HG02840 (cell line): Measurements from ENCODE around the gene OMP.

ENCODE experiments used
- ATAC-seq: cut with Tn5 transposase; IDR thresholded peaks from one replicate; pipeline ENCODE4 v1.9.1; 2021; ENCODE audit warnings: mild to moderate bottlenecking, moderate library complexity, moderate number of reproducible peaks; ENCODE audit not compliant: unreplicated experiment, low FRiP score

Gene OMP

DNA sequence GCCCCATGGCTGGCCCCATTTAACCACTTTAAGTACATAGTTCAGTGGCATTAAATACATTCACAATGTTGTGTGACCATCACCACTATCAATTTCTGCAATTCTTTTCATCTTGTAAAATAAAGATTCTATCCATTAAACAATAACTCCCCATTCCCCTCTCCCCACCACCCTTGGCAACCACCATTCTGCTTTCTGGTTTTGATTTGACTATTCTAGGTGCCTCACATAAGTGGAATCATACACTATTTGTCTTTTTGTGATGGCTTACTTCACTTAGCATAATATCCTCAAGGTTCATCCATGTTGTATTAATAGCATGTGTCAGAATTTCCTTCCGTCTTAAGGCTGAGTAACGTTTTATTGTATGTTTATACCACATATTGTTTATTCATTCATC, 32.4 kb downstream of the OMP start:
- ATAC-seq, result no peak

DNA sequence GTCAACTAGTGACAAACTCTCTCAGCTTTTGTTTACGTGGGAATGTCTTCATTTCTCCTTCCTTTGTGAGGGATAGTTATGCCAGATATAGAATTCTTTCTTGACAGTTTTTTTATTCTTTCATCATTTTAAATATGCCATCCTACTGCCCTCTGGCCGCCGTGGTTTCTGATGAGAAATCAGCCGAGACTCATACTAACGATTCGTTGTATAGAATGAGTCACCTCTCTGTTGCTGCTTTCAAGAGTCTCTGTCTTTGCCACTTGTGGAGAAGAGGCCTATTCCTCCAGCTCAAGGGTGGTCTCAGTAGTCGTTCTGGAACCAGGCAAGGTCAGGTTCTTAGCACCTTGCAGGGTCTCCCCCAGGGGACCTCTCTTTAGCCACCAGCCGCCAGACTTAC, 33.4 kb downstream of the OMP start:
- ATAC-seq, result no peak

DNA sequence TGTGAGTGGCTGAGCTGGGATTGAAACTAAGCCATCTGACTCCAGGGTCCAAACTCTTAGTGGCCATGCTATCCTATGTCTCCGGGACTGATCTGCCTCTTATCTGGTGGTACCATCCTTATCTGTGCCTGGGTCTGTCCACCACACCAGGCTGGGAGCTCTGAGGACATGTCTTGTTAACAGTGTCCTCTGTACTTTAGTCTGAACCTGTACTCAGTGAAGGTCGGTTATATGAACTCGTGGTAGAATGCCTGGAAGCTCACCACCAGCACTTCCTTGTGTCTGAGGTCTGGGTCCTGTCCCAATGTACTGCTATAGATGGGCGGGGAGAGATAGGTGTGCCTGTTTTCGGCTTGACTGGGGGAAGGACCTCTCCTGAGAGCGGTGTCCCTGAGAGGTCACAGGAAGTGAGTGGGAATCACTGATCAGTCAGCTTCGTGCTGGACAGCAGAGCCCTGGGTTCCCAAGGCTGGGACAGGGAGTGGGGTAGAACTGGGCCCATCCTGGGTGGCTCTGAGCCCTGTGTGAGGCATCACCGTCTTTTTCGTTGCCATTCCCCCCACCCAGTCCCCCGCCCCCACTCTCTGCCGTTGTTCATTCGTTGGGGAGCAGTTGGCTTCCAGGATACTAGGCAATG, 34.3 kb downstream of the OMP start:
- ATAC-seq, result no peak

DNA sequence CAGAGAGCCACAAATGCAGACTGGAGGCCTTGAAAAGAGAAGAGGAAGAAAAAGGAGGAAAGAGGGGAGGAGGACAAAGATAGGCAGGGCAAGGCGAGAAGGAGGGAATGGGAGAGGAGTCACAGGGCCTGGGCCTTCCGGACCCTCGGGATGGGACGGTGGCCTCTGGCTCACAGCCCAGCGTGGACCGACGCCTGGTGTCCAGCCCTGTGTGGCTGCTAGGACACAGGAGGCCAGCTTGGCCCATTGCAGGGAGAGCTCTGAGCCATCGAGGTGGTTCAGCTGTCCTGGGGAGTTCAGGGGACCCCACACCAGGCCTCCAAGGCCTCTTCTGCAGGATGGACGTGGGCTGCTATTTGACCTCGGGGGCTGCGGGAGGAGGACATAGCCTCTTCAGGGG, 34.8 kb downstream of the OMP start:
- no peak for ATAC-seq

DNA sequence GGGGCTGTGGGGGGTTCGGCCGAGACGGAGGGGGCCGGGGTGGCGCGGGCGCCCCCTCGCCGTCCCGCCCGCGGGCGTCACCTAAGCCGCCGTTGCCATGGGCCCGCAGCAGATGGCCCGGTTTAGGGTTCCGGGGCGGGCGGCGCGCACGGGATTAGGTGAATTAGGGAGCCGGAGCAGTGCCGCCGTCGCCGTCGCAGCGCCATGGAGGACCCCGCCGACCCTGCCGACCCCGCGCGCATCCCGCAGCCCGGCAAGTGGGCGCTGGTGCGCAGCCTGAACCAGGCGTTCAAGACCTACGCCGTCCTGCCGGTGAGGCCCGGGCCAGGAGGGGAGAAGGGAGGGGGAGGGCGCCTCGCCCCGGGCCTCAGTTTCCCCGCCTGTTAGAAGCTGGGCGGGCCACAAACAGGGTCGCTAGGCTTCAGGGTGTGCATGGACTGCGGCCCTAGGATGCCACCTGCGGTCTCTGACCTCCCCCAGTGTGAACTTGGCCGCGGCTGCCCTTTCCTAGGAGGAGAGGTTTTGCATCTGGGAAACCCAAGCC, 35.5 kb downstream of the OMP start:
- ATAC-seq, result no peak

DNA sequence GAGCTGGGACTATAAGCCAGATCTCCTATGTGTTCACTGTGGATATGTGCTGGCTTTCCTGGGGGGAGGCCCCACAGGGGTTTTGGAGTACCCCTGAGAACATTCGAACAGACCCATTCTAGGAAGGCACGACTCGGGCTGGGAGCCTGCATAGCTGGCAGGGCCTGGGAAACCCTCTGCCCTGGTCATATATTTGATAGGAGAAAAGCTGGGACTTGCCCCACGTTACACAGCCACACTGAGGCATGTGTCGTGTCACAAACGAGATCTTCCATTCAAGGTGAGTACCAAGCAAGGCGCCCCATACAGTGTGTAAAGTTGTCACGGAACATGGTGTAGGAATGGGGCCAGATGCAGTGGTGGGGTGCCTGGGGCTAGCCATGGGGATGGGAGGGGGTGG, 36.6 kb downstream of the OMP start:
- ATAC-seq, result no peak

DNA sequence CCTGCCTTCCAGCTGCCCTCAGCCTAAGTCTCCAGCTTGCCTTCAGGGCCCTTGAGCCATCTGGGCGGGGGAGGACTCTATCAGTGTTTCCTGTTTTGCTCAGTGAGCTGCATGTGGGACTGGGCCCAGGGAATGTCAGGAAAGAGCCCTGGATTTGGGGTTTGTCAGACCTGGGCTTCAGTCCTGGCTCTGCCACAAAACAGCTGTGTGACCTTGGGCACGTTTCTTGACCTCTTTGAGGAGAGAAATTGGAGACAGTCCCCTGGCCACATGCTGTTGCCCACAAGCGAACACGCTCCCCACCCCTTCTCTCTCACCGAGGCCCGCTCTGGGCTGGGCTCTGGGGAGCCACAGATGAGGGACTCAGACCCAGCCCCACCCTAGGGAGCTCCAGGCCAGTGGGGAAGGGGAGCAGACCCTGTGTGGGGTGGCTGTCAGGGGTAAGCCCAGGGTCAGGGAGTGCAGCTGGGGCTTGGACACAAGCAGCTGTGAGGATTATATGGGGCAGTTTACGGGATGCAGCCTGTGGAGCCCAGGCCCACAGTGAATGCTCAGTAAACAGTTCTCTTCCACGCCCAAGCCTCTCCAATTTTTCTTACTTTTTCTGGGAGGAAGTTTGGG, 37.7 kb downstream of the OMP start:
- ATAC-seq, result no peak

DNA sequence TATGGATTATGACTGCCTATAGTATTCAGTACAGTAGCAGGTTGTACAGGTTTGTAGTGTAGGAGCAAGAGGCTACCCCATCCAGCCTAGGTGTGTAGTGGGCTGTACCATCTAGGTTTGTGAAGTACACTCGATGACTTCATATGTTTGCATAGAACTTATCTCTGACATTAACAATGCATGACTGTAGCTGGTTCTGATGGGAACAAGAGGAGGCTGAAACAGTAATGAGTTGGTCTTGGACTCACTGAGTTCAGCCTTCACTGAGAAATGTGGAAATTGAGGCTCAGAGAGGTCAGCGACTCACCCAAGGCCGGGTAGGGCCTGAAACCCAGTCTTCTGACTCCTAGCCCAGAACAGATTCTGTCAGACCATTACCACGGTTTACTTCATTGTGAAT, 38.4 kb downstream of the OMP start:
- no peak for ATAC-seq

DNA sequence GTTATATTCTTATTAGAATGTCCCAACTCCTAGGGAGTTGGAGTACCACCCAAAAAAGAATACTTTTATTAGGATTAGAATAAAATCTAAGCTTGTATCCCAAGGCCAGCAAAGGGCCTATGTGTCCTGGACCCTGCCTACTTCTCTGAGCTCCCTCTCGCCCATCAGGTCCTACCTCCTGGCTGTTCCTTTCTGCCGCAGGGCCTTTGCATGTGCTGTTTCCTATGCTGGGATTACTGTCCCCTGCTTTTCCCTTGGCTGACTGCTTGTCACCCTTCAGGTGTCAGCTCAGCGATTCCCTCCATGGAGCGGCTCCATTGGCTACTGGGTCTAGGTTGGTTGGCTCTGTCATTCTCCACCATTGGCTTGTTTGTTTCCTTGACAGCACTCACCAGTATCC, 38.8 kb downstream of the OMP start:
- no peak for ATAC-seq

DNA sequence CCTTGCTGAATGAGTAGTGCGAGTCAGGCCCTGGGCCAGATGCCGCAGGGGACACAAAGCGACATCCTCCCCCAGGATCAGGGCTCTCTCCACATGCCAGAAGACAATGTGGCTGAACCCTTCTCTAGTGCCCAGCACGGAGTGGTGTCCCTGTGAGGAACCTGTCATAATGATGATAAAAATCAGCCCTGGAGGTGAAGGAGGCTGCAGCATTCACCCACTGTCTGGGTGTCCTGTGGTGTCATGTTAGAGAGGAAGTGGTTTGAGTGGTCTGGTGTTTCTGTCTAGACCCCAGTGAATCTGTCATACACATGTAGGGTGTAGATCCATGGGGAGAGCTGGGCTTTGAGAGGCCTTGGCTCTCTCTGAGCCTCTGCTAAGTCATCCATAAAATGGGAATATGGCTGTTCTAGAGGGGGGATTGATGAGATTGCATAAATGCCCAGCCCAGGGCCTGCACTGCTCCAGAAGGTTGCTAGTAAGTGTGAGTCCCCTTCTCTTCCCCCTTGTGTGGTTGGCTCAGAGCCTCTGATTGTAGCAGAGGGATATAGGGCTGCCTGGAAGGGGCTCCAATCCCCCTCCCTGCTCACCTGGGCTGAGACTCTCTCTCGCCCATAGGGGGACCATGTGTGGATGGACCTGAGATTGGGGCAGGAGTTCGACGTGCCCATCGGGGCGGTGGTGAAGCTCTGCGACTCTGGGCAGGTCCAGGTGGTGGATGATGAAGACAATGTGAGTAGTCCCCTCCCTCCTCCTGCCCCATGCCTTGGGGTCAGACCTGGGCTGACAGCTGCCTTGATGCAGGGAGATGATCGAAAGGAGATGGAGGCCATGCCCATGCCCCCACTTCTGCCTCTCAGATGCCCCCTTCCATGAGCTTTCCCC, 39.7 kb downstream of the OMP start:
- no peak for ATAC-seq

DNA sequence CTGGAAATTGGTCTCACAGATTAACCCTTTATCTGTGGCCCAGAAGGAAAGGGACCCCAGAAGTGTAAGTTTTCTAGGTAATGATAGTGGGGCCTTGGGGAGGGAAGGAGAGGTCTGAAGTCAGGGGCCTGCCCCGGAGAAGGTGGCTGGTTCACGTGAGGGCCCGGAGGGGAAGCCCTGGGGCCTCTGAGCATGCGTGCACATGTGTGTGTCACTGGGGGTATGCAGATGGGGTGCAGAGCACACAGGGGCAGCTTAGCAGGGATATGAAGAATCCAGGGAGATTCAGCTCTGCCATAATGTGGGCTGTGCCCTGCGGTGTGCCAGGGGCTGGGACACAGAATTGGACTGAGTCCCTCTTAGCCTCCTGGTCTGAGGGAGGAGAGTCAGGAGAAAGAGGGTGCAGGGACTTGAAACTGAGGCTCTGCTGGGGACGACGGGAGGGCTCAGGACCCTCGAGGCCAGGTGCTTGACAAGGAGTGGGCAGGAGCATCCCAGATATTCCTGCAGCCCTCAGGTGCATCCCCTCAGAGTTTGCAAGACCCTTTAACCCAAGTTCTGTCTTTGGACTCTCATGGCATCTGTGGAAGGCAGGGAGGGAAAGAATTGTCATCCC, 40.9 kb downstream of the OMP start:
- ATAC-seq, result no peak

DNA sequence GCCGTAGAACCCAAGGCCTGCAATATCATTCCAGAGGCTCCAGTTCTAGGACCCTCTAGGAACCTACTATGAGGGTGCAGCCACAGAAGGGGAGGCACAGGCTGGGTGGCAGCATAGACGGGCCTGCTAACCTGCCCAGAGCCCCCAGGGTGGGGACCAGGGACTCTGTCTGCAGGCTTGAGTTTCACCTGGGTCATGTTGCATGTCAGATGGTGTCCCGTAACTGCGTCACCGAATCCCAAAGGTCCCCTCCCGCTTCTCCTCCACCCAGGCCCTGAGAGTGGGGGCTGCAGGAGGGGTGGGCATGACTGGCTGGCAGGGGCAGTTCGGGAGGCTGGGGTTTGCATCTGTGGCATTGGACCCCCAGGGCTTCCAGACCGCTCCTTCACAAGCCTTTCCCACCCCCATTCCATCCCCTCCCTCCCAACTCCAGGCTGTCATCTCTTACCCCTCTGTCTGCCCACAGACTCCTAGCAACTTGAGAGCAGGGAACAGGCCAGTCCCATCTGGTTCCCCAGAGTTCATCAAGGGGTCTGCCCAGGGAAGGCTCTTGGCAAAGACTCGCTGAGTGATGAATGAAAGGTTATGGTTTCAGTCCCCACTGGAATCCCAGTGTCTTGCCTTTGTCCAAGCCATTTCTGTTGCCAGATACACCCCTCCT, 41.7 kb downstream of the OMP start:
- ATAC-seq, result no peak

DNA sequence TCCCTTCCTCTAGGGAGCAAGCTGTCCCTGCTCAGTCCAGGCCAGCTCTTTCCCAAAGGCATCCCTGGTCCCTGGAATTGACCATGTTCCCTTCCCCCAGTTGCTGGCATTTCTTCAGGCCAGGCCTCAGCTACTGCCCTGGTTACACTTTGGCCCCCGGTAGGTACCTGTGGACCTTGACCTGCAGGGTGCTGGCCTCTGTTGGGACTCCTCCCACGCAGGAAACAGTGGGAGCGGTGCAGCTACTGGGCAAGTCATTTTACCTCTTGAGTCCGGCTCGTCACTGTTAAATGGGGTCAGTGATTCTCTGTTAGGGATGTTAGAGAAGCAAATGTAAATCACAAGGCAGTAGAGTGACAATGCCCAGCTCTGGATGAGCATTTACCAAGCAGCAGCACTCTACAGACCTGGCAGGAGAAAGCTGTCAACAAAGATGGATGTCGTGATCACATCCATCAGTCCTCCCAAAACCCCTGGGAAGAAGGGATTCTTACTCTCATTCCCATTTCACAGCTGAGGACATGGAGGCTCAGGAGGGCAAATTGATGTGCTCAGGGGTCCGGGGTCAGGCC, 42.3 kb downstream of the OMP start:
- no peak for ATAC-seq

DNA sequence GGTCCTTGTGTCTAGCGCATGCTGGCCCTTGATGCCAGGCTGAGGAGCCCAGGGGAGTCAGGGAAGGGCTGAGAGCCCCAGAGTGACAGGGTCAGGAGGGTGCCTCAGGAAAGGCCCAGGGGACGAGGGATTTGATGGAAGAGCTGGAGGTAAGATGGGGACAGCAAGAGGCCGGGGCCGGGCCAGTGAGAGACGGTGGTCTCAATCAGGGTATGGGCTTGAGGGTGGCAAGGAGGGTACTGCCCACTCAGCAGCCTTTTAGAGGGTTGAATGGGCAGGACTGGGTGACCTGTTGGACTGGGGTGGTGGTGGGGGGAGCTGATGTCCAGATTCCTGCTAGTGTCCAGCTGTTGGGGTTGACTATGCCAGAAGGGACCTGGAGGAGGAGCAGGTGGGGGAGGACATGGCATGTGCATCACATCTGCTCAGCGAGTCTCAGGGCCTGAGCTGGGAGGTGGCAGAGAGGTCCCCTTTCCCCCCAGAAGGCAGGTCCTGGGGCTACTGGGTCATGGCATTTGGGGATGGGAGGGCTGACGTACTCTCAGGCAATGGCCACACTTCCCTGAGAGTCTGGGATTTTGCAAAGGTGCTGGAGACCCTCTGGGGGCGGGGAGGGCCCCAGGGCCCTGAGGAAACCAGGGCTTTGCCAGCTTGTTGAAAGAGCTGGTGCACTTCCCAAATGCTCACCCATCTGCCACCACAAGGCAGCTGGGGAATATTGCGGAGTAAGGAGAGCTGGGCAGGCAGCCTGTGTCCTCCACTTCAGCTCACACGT, 43.8 kb downstream of the OMP start:
- no peak for ATAC-seq

DNA sequence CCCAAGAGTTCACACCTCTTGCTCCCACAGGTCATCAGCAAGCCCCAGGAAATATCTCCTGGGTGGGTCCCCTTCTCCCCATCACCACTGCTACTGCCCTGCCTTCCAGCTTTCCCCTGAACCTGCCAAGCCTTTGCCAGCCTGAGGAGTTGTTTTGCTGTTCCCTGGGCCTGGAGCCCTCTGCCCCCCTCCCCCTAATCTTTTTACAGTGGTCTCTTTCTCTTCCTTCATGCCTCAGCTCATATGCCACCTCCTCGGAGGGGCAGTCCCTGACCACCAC, 44.3 kb downstream of the OMP start:
- no peak for ATAC-seq

DNA sequence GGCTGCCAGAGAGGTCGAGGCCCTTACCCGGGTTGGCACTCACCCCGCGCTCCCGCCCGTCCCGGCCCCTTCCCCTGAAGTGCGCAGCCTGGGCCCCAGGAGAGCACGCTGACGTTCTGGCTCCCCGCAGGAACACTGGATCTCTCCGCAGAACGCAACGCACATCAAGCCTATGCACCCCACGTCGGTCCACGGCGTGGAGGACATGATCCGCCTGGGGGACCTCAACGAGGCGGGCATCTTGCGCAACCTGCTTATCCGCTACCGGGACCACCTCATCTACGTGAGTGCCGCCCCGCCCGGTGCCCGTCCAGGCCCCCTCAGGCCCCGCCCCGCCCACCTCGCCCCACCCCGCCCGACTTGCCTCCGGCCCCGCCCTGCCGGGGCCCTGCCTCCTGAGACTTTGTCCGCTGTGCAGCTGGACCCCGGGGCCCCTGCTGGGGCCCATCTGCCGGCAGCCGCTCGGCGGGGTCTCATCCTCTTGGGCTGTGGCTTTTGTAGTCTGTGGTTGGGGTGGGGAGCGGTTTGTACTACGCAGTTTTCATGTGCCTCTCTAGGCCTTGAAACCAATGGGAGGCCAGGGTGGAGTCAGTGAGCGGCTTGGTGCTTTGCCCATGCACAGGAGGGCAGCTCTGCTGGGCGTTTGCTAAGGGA, 45.2 kb downstream of the OMP start:
- no peak for ATAC-seq

DNA sequence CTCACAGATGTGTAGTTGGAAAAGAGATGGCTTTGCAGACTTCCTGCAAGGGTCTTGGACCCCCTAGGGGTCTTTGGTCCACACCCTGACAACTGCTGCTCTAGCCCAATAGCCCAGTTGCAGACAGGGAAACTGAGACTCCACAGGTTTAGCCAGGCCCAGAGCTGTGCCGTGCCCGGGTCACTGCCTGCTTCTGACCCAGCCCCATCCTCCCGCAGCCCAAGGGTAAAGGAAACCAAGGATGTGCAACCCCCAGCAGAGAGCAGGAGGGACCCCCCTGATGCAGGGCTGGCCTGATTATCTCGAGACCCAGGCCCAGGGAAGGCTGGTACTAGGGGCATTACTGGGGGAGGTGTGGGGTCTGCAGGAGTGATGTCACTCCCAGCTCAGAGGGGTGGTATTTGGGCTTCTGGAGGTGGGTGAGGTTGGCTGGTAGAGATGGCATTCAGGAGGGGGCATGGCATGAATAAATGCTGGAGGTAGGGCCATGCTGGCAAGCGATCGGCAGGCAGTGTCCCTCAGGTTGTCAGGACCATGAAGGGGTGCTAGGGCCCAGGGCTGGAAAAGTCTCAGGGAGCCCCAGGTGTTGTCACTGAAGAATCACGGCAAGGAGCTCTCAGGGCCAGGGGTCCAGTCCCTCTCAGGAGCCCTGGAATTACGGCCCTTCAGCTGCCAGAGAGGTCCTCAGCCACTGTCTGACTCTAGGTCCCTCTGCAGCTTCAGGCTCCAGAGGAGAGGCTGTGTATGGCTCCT, 46.5 kb downstream of the OMP start:
- no peak for ATAC-seq

DNA sequence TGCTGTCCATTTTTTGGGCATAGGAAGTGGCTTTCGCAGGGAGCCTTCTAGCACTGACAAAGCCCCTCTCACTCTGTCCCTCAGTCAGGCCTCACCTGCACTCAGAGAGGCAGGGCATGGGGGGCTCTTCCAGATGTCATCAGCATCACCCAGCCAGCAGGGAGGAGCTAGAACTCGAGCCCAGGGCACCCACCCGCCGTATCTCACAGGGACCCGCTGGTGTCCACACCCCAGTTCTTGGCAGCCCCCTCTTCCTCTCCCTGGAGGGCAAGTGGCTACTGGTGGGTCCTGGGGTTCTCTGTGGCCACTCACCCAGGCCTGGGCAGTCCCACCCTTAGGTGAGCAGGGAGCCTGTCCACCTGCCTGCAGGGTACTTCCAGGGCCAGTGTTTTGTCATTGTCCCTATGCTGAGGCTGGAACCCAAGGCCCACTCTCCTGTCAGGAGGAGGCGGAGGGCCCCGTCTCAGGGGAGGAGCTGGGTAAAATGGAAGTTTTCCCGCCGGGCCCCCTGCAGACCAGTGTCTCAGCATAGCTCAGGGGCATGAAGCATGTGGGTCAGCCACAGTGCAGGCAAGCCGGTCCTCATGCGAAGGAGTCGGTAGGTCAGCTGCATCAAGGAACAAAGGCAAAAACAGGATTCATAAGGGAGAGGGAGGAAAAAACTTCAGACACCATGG, 47.2 kb downstream of the OMP start:
- no peak for ATAC-seq
